Renal cortex interstitium (tissue), 11 donors: ENCODE data around the gene RUNX2. TPM values are rescaled to one million over a fixed set of nuclear protein-coding genes. Genes with fewer than 3 reads are reported as not detected.

Experiments used
- DNase-seq, 11 donors: peaks; one replicate each; pipeline ENCODE4 v3.0.0-alpha.2; 2013; ENCODE audit warnings: low read depth in 9 of 11, low spot score in 4 of 11; ENCODE audit errors: extremely low read depth in 1 of 11
- polyA plus RNA-seq, 3 donors: library from polyadenylated mRNA; unstranded; fragments of 120-200 nt; gene quantifications; one replicate each; pipeline ENCODE4 v1.2.1, GENCODE V29; 2013; ENCODE audit not compliant: insufficient read length in 3 of 3

RUNX2 gene
- polyA plus RNA-seq, 3 donors, result 2.4 to 3.8 (median 3.0) TPM

GRCh38 chr6:45614488-45615285 lies 286.6 kb downstream of the RUNX2 start:
- DNase-seq, result no peak

- DNase-seq, result no peak
These were observed 288.1 kb downstream of the RUNX2 start for GRCh38 chr6:45616209-45616608.

- no peak for DNase-seq
These were observed 289.3 kb downstream of the RUNX2 start for GRCh38 chr6:45617441-45617840.

- no peak for DNase-seq
These were observed 290.1 kb downstream of the RUNX2 start for GRCh38 chr6:45618259-45618658.

GRCh38 chr6:45619211-45619760 lies 291.2 kb downstream of the RUNX2 start:
- DNase-seq, result no peak

GRCh38 chr6:45619994-45620471 lies 291.9 kb downstream of the RUNX2 start:
- no peak for DNase-seq

- DNase-seq, result no peak
These were observed 296.1 kb downstream of the RUNX2 start for GRCh38 chr6:45624228-45624627.

GRCh38 chr6:45625191-45625664 lies 297.1 kb downstream of the RUNX2 start:
- DNase-seq, result no peak

- no peak for DNase-seq
These were observed 298.2 kb downstream of the RUNX2 start for GRCh38 chr6:45626087-45626891.

- DNase-seq, result no peak
These were observed 302.2 kb downstream of the RUNX2 start for GRCh38 chr6:45630314-45630713.

GRCh38 chr6:45630801-45631200 lies 302.7 kb downstream of the RUNX2 start:
- DNase-seq, result no peak

- DNase-seq, result no peak
These were observed 303.3 kb downstream of the RUNX2 start for GRCh38 chr6:45631396-45631795.

- DNase-seq, result no peak
These were observed 305.3 kb downstream of the RUNX2 start for GRCh38 chr6:45633272-45633908.

- DNase-seq, result no peak
These were observed 306.1 kb downstream of the RUNX2 start for GRCh38 chr6:45634231-45634630.

GRCh38 chr6:45635284-45635867 lies 307.2 kb downstream of the RUNX2 start:
- DNase-seq, result peak in 2 of 11 donors; percentile 11 to 18

GRCh38 chr6:45637056-45637455 lies 308.9 kb downstream of the RUNX2 start:
- no peak for DNase-seq

- no peak for DNase-seq
These were observed 309.6 kb downstream of the RUNX2 start for GRCh38 chr6:45637611-45638257.

- DNase-seq, result no peak
These were observed 312.0 kb downstream of the RUNX2 start for GRCh38 chr6:45640081-45640491.
